ENCODE measurements around the gene PCMT1.
"Not testable (repeated sequence)": the region's sequence is repeated elsewhere in the genome, so short reads cannot be mapped to it uniquely, and the experiment has no call there.

Gene PCMT1

DNA sequence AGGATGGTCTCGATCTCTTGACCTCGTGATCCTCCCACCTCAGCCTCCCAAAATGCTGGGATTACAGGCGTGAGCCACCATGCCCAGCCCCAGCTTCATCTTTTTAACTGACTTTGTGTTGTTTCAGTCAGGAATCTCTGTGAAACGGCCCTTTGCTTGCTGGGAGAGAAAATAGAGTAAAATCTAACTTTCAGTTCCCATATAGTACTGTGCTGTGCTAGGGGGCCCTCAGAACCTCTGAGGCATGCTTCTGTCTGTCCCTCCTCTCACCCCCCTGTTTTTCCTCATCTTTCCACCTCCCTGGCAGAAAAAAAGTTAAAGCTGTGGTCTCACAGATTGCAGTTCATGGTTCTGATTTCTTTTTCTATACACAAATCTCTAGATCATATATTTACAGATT is 66.2 kb downstream of the PCMT1 start:
- FAIRE-seq: no peak
- DNase-seq (ENCODE audit: low spot score): no peak

DNA sequence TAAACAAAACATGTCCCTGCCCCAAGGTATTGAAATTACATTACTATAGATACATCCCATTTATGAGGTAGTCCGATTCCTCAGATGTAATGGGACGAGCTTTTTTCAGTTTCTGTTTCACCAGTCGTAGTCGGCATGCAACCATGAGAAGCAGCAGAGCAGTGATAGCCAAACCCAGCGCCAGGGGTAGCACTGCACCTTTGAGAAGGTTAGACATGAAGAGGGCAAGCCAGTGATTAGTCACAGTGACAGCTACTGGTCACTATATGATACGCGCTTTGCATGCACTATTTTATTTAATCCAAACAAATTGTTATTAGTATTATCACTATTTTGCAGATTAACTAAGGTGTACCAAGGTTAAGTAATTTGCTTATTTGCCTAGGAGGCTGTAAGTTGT is 71.0 kb downstream of the PCMT1 start:
- no peak for DNase-seq (ENCODE audit: low spot score)
- no peak for FAIRE-seq

DNA sequence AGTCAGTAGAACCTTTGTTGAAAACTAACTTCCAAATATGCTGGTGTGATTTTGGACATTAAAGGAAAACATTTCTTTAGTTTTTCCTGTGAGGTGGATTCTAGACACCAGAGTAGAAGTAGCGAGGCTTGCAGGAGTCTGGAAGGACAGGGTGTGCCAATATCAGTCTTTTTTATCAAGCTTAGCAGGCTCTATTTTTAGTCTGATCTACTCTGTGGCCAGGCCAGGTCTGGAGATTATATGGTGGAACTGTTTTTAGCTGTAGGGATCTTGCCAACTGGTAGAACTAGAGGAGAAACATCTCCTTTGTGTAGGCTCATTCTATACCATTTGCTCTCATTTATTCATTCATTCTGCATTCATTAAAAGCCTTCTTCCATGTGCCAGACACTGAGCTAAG is 72.0 kb downstream of the PCMT1 start:
- DNase-seq (ENCODE audit: low spot score): no peak
- no peak for FAIRE-seq

DNA sequence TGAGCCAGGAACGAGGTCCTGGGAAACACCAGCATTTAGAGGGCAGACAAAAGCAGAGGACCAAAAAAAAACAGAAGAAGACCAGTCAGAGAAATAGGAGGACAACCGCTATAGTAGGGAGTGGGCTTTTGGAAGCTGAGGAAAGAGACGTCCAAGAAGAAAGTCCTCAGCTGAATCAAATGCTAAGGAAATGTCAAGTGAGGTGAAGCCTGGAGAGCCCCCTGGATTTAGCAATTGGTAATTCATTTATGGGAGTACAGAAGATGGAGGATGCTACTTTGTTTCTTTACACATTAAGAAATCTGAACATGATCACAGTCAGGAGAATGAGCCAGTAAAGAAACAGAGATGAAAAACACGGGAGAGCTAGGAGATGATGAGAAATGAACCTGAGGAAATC is 73.5 kb downstream of the PCMT1 start:
- DNase-seq (ENCODE audit: low spot score): no peak
- FAIRE-seq: no peak

- FAIRE-seq: no peak
- no peak for DNase-seq (ENCODE audit: low spot score)
Measured at GRCh38 chr6:149825292-149825691, 75.8 kb downstream of the PCMT1 start.

DNA sequence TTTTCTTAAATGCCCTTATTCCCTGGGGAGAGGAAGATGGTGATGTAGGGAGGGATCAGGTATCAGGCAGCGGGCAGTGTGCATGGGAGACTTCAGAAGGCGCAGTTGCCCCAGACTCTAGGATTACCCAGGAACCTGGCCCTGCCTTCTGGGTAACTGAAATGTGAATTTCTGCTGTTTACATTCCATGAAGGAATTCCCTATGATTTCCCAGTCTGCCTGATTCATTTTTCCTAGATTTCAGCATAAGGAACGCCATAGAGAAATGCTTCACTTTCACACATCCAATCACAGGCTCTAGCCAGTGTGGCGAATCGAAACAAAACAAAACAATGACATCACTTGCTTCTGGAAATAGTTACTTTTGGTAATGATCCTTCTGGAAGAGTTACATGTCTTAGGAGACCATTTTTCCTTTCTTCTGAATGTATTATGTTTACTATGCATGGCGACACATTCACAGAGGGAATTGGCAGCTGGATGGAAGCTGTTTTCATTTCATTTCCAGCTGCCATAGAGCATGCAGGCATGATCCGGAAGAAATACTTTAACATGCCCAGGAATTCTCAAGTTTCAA is 81.3 kb downstream of the PCMT1 start:
- FAIRE-seq: no peak
- no peak for DNase-seq (ENCODE audit: low spot score)

DNA sequence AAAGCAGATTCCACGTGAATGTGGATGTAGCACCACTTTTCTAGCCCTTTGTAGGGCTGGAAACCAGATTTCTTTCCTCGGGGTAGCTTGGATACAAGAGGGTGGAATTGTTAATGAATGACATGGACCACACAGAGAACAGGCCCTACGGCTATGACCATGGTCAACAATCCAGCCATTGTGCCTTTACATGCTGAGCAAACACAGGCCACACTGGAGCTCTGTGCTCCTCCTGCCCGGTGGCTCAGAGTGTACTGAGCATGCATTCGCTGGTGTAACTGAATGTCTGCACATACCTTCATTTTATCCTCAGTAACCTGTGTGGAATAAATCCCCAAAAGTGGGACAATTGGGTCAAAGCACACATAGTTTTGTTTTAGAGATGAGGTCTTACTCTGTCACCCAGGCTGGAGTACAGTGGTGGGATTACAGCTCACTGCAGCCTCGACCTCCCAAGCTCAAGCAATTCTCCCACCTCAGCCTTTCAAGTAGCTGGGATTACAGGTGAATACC is 81.8 kb downstream of the PCMT1 start:
- DNase-seq (ENCODE audit: low spot score): no peak
- no peak for FAIRE-seq

- FAIRE-seq (no peak), DNase-seq (ENCODE audit: low spot score) (no peak)
Measured at GRCh38 chr6:149833651-149834050, 84.1 kb downstream of the PCMT1 start.

DNA sequence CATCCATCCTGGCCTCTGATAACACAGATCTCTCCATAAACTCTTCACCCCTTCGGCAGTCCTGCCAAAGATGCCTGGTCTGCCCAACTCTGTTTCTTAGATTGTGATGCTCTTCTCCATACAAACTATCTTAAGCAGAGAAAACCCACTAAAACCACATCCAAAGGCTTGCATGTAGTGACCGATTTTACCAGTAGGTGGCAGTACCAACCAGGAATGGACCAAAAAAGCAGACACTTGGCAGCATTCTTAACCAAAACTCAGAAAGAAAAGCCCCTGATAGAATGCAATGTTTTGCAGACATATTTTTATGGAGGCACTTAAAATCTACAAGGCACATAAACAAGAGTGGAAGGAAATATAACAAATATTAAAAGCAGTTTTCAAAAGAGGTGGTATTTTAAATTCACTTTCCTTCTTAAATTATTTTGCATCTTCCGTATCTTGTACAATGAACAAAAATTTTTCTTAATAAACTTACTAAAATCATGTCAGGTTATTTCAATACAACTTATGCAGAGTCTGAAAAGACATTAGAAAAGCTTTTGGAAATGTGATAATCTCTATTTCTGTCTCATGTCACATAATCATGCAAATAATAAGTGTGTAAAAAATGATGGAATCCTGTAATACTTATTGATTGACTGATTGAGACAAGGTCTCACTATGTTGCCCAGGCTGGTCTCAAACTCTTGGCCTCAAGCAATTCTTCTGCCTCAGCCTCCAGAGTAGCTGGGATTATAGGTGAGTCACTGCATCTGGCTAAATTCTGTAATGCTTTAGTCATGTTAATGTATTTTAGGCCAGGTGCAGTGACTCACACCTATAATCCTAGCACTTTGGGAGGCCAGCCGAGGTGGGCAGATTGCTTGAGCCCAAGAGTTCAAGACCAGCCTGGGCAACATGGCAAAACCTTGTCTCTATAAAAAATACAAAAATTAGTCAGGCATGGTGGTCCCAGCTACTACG is 85.3 kb downstream of the PCMT1 start:
- DNase-seq (ENCODE audit: low spot score): peak; percentile 53
- peak; percentile 4 for FAIRE-seq

- DNase-seq (ENCODE audit: low spot score) (peak; percentile 44), FAIRE-seq (no peak)
Measured at GRCh38 chr6:149840345-149841075, 91.0 kb downstream of the PCMT1 start.

GRCh38 chr6:149842331-149842730 is 92.8 kb downstream of the PCMT1 start:
- no peak for FAIRE-seq
- DNase-seq (ENCODE audit: low spot score): no peak

DNA sequence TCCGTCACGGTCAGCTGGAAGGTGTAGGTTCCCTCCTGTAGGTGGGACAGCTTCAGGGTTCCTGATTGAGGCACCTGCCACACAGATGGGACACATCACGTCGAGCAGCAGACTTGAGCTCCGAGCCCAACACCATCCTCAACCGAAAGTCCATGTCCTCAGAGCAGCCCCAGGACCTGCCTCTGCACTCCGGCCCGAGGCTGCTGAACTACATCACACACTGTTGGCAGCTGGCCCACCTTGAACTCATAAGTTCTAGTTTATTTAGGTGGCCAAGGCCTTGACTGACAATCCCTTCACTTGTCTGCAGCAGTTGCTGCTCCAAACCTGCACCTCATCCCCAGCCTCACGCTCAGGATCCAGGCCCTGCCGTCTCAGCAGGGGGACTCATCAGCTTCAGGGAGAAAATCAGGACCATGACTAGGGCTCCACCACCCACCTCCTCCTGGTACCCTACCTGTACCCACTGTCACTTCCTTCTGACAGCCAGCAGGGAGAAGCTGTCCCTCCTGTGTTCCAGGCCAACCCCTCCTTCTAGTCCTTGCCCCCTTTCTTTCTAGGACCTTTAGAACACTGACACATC is 93.6 kb downstream of the PCMT1 start:
- FAIRE-seq: no peak
- DNase-seq (ENCODE audit: low spot score): no peak

DNA sequence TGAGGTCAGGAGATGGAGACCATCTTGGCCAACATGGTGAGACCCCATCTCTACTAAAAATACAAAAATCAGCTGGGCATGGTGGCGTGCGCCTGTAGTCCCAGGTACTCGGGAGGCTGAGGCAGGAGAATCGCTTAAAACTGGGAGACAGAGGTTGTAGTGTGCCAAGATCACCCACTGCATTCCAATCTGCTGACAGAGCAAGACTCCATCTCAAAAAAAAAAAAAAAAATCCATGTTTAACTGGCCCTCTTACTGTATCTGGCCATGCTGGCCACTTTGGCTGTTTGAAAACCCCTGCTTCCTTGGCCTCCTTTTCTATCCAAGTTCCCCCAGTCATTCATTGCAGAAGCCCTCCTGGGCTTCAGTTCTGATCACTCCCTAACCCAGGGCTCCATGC is 94.5 kb downstream of the PCMT1 start:
- DNase-seq (ENCODE audit: low spot score); FAIRE-seq: not testable (repeated sequence)

DNA sequence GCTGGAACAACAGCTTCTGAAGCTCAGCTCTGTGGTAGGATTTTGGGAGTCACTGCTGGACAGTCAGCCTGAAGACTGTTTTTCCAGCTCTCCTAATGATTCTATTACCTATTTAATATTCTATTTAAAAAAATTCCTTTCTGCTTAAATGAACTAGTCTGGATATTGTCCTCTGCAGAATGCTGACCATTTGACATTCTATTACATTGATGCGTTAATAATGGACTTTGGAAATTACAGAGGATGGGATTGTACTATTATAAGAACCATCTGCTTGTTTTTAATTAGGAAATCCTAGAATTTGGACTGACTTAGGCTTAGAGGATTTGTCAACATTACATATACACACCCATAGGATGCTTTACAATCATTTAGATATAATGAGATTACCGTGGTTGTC is 94.9 kb downstream of the PCMT1 start:
- DNase-seq (ENCODE audit: low spot score) (no peak), FAIRE-seq (no peak)

- FAIRE-seq (no peak), DNase-seq (ENCODE audit: low spot score) (no peak)
Measured at GRCh38 chr6:149845549-149845948, 96.0 kb downstream of the PCMT1 start.

DNA sequence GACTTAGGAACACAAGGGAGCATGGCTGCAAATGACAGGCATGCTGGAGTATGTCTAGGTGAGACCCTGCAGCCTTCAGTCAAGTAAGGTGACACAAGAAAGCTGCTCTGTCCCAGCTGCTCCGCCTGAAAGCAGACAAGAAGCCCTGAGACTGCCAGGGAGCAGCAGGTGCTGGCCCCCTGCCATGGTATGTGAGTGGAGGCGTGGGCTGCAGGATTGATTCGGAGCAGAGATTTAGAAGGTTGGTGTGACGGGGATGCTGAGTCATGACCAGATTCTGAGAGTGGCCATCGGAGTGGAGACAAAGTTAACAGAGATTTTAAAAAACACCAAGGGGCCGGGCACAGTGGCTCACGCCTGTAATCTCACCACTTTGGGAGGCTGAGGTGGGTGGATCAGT is 96.8 kb downstream of the PCMT1 start:
- FAIRE-seq (peak; percentile 15), DNase-seq (ENCODE audit: low spot score) (peak; percentile 76)

GRCh38 chr6:149847939-149848267 is 98.4 kb downstream of the PCMT1 start:
- FAIRE-seq: no peak

DNA sequence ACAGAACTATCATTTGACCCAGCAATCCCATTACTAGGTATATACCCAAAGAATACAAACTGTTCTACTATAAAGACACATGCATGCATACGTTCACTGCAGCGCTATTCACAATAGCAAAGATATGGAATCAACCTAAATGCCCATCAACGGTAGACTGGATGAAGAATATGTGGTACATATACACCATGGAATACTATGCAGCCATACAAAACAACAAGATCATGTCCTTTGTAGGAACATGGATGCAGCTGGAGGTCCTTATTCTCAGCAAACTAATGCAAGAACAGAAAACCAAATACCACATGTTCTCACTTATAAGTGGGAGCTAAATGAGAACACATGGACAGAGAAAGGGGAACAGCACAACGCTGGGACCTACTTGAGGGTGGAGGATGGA is 98.8 kb downstream of the PCMT1 start:
- not testable (repeated sequence) for FAIRE-seq; DNase-seq (ENCODE audit: low spot score)

More at GRCh38 chr6:149847939-149848267, 98.4 kb downstream of the PCMT1 start:
- DNase-seq (ENCODE audit: low spot score): peak; percentile 64

DNA sequence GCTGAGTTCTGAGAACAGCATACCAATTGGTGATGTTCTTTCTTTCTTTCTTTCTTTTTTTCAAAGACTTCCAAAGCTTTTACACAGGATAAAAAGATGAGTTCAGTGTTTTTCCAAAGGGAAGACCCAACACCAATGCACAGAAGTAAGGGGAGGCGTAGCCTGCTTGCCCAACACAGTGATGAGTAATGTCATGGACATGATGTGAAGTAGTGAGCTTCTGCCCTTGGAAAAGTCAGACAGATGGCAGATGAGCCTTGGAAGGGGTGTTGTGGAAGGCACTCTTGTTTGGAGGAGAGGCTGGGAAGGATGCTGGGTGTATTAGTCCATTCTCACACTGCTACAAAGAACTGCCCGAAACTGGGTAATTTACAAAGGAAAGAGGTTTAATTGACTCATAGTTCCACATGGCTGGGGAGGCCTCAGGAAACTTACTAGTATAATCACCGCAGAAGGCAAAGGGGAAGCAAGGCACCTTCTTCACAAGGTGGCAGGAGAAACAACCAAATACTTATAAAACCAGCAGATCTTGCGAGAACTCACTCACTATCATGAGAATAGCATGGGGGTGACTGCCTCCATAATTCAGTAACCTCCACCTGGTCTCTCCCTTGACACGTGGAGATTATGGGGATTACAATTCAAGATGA is 102.0 kb downstream of the PCMT1 start:
- FAIRE-seq: no peak
- DNase-seq (ENCODE audit: low spot score): no peak

- DNase-seq (ENCODE audit: low spot score): peak; percentile 34
- no peak for FAIRE-seq
Measured at GRCh38 chr6:149852180-149852579, 102.6 kb downstream of the PCMT1 start.

DNA sequence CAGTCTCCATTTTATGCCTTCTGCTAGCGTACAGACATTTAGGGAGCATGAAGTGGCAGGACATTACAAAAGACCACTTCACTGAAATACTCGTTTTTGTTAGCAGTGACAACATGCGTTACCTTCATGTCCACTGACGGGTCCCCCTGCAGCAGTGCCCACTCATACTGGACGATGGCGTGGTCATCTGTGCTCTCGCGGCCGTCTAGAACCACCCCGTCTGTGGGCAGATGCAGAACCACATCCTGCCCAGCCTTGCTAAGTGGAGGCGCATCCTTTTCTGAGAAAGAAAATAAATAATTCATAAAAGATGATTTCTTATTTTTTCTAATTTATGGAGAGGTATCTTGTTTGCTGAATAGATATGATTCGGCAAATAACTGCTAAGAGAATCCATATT is 103.3 kb downstream of the PCMT1 start:
- no peak for FAIRE-seq
- no peak for DNase-seq (ENCODE audit: low spot score)
